Measurements from ENCODE around the gene FRMD8. TPM values are rescaled to one million over a fixed set of nuclear protein-coding genes. Genes with fewer than 3 reads are reported as not detected.

Gene FRMD8
- total and polyA plus RNA-seq, 9 of the 15 experiments (the other 6 are each of a cell fraction or from before 2014, with no cell fraction given) = 4.5 to 54.5 (median 15.8) TPM

GRCh38 chr11:65382033-65382803 is 4.2 kb upstream of the FRMD8 start, which contains the start of gene SLC25A45 (continued):
- TF ChIP-seq MGA (IDR thresholded peaks at IDR 0.05) (no peak; the same call in none of the 2 replicates), HNRNPK (IDR thresholded peaks at IDR 0.05; ENCODE audit: low read depth, low read length, poor library complexity, severe bottlenecking) (no peak), LARP7 (IDR thresholded peaks at IDR 0.05) (no peak), NCOA1 (IDR thresholded peaks at IDR 0.05; ENCODE audit: low read depth) (peak; percentile 22), ZNF280A (IDR thresholded peaks at IDR 0.05; ENCODE audit: low read depth, partially characterized antibody) (no peak), CUX1 (CRISPR knock-in tag; IDR thresholded peaks at IDR 0.05) (peak; percentile 73; the same call in 1 of the 2 replicates), ZBTB8A (IDR thresholded peaks at IDR 0.05; ENCODE audit: partially characterized antibody) (no peak), TSC22D4 (tag; IDR thresholded peaks at IDR 0.05) (no peak)

All from K562 (cell line).